LNCAP (cell line): ENCODE results near the gene SCMH1.

Experiments used
- TF ChIP-seq, protein P1 (sequence below): fragments of 450-650 bp; IDR thresholded peaks from 2 replicates; pipeline ENCODE4 v1.5.1; 2017; ENCODE audit warnings: mild to moderate bottlenecking

The SCMH1 gene

GRCh38 chr1:41158147-41158875 lies 83.8 kb downstream of the SCMH1 start:
- TF ChIP-seq, protein P1, sequence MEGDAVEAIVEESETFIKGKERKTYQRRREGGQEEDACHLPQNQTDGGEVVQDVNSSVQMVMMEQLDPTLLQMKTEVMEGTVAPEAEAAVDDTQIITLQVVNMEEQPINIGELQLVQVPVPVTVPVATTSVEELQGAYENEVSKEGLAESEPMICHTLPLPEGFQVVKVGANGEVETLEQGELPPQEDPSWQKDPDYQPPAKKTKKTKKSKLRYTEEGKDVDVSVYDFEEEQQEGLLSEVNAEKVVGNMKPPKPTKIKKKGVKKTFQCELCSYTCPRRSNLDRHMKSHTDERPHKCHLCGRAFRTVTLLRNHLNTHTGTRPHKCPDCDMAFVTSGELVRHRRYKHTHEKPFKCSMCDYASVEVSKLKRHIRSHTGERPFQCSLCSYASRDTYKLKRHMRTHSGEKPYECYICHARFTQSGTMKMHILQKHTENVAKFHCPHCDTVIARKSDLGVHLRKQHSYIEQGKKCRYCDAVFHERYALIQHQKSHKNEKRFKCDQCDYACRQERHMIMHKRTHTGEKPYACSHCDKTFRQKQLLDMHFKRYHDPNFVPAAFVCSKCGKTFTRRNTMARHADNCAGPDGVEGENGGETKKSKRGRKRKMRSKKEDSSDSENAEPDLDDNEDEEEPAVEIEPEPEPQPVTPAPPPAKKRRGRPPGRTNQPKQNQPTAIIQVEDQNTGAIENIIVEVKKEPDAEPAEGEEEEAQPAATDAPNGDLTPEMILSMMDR: no peak

GRCh38 chr1:41155105-41155504 lies 87.0 kb downstream of the SCMH1 start:
- TF ChIP-seq, protein P1: no peak

- TF ChIP-seq, protein P1: no peak
These were observed 88.3 kb downstream of the SCMH1 start for GRCh38 chr1:41153750-41154274.

DNA sequence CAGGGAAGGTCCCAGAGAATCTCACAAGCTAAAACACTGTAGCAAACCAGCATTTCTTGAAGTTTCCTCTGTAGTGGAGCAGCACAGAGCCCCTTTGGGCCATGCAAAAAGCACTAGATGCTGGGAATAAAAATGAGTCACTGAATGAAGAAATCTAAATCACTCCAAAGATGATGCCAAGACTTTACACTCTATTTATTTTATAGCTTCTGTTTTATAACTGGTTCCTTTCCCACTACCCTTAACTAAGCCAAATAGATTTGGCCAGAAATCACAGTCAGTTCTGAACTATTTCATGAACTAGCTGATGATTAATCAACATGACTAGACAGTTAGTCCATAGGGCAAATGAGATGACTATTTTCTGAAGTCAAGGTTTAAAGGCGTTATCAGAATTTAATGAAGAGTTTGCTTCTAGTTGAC lies 89.5 kb downstream of the SCMH1 start:
- TF ChIP-seq, protein P1: no peak

DNA sequence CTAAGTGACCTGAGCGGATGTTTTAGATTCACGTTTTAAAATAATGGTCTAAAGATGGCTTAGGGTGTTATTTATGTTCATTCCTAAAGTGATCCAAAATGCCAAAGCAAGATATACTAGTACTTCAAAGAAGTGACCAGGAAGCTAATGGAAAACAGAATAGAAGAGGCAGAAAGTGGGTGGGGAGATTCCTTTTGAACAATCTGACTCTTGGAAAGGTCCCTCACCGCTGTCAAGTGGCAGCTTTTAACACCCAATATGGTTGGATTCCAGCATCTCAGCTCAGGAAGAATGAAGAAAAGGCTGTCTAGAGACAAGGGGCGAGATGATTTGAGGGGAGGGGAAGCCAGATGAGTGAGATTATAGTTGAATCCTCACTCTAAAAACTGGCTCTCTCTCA lies 90.3 kb downstream of the SCMH1 start:
- TF ChIP-seq, protein P1: no peak

DNA sequence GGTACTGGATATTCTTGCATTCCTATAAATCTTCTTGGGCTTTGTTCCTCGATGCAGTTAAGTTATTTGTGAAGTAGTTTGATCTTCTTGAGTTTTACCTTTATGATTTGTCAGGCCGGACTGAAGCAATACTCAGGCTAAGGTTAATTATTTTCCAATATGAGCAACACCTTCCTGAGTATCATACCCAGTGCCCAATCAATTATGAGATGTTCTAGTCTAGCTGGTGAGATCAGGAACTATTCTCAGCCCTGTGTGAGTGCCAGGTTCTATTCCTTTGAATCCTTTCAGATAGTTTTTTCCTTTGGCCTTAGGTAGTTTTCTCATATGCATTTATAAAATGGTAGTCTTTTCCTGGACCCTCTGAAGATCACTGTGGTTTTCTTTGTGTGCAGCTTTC lies 92.5 kb downstream of the SCMH1 start:
- TF ChIP-seq, protein P1: no peak

- TF ChIP-seq, protein P1: no peak
These were observed 97.8 kb downstream of the SCMH1 start for GRCh38 chr1:41144285-41144684.
